Stimulated activated effector memory CD8-positive, alpha-beta T cell treated with anti-CD3 and anti-CD28 coated beads, Interleukin-12 subunit alpha, Interleukin-12 subunit beta, amount 100 ng/mL, for 72 hours (primary cell): ENCODE data around the gene WDR45B.
A peak's percentile ranks its signal among the peaks of the same experiment; 100 is the strongest.

Experiments used
- ATAC-seq: fragments of 150-1000 bp; cut with Tn5 transposase; 2 replicates; pipeline ENCODE4 v1.10.0; 2021
- DNase-seq, 2 donors: peaks; one replicate each; pipeline ENCODE4 v3.0.0; 2021 to 2022; ENCODE audit warnings: low spot score in 2 of 2
- H3K27ac Mint-ChIP-seq: one replicate; pipeline ENCODE4 v1.8.0; 2022; ENCODE audit warnings: mild to moderate bottlenecking, mixed read lengths
- H3K36me3 Mint-ChIP-seq: one replicate; pipeline ENCODE4 v1.8.0; 2022; ENCODE audit warnings: mild to moderate bottlenecking, mixed read lengths
- H3K4me1 Mint-ChIP-seq: one replicate; pipeline ENCODE4 v1.8.0; 2022; ENCODE audit warnings: mixed read lengths
- H3K4me3 Mint-ChIP-seq: one replicate; pipeline ENCODE4 v1.8.0; 2022; ENCODE audit warnings: mild to moderate bottlenecking, mixed read lengths
- H3K9me3 Mint-ChIP-seq: one replicate; pipeline ENCODE4 v1.8.0; 2022; ENCODE audit warnings: mixed read lengths

Gene WDR45B

DNA sequence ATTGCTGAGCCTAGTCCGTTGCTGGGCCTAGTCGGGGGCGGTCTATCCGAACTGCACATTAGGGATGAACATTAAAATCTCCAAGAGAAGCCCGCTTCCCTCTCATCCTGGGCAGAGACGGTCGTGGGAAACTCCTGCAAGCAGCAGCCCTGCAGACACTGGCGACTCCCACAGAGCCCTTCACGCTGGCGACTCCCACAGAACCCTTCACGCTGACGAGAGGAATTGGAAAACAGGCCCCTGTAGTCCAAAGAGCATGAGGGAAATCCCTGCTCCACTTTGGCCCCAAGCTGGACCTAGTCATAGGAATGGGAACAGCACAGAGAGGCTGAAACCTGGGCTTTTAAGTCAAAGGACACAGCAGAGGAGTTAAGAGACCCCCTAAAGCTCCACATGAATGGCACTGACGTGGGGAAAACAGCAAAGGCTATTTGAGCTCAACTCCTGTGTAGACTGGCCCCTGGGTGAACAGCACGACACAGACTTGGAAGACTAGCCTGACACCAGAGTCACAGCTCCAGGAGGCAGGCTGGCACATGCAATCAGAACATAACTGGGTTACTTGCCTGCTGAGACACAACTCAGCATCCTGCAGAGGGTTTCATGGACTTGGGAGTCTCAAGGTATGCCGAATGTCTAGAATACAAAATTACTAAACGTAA, 42.2 kb downstream of the WDR45B start:
- no peak for ATAC-seq
- Mint-ChIP-seq H3K27ac (no peak overlapping the region), H3K4me1 (peaks cover 14% of the 10 kb centered on the region), H3K9me3 (no peaks in the 10 kb centered on the region), H3K4me3 (no peak overlapping the region), H3K36me3 (peaks cover 98% of the 10 kb centered on the region)
- DNase-seq = no peak

DNA sequence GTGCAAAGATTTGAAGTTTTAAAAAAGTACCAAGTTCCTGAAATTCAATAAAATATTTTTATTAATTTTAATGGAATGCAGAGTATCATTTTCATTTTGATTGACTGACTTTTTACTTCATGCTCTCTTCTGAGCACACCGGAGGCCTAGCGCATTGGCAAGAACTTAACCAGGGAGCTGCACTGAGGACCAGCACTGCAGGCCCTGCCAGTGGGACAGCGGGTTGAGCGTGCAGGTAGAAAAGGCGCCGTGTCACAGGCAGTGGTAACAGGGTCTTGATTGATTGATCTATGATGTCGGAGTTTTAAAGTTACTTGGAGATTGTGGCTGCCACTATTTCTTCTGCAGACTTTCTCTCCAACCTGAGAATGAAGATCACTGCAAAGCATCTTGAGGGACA, 43.7 kb downstream of the WDR45B start:
- Mint-ChIP-seq H3K27ac (peak overlapping the region; percentile 75), H3K4me1 (peaks cover 14% of the 10 kb centered on the region), H3K9me3 (no peaks in the 10 kb centered on the region), H3K36me3 (peaks cover 98% of the 10 kb centered on the region), H3K4me3 (no peak overlapping the region)
- ATAC-seq = no peak
- DNase-seq = no peak

DNA sequence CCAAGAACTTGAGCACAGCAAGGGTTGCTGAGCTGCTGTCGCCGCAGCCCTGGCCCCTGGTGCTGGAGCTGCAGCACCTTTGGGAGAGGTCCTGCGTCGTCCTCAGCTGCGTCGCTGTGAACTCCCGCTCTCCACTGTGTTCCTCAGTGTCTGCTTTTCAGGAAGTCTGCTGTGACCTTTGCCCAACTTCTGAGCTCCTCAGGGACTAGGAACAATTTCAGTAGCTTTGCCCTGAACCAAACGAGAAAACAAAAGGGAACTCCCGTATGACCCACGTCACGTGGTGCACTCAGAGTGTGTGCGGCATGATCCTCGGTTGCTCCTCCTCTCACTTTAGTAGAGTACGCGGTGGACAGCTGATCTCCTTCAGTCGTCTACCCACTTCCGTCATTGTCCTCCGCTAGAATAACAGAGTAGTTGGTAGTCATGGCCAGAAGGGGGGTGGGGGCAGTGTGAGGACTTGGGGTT, 44.2 kb downstream of the WDR45B start:
- ATAC-seq = peak; percentile 68
- Mint-ChIP-seq H3K27ac (peak overlapping the region; percentile 75), H3K4me3 (no peak overlapping the region), H3K4me1 (peaks cover 14% of the 10 kb centered on the region), H3K9me3 (no peaks in the 10 kb centered on the region), H3K36me3 (peaks cover 98% of the 10 kb centered on the region)
- DNase-seq = no peak

DNA sequence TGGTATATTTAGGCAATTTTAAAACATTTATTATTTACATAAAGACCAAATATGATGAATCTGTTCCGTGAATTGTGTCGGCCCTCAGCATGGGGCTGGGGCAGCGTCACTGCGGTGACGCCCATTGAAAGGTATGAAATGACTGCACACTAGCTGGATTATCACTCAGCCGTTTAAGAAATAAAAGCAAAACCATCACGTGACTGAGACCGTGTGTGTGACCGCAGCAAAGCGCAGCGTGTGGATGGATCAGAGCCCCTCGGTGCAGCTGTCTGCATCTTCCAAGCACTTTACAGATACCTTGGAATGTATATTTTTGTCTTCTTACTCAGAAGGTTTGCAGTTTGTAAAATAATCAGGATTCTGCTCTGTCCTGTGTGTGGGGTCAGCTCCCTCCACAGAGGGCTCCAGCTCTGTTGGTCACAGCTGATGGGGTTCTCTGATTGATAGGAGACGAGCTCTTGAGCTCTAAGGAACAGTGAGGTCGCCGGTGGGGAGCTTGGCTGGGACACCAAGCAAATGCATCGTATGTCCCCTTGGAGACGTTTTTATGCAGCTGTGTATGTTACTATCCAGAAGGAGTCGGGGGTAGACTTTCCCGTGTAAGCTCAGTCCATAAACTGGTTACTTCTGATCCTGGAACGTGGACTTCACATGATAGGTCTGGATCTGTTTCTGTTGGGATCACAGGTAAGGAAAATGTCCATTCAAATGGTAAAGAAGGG, 45.1 kb downstream of the WDR45B start:
- peaks cover 95% of the 10 kb centered on the region for H3K36me3 Mint-ChIP-seq
- ATAC-seq (peak; percentile 67), DNase-seq (no peak)
- peaks cover 19% of the 10 kb centered on the region for H3K4me1 Mint-ChIP-seq
- H3K27ac Mint-ChIP-seq = peak overlapping the region; percentile 79
- no peaks in the 10 kb centered on the region for H3K9me3 Mint-ChIP-seq
- no peak overlapping the region for H3K4me3 Mint-ChIP-seq

DNA sequence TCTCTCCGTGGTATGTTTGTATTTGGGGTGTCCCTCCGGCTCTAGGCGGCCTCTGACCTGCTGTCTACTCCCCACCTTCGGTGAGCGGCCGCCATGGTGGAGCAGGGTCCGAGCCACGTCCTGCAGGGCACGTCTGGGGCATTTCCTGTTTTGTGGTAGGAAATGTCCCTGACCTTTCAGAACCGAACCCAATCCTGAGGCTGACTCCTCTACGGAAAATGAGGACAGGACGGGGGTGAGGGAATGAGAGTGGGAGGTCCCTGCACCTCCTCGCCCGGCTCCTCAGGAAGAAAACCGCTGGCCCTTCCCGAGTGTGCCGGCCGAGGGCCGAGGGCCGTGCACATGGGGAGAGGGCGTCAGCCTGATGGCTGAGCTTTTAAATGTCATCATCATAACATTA, 45.8 kb downstream of the WDR45B start:
- no peaks in the 10 kb centered on the region for H3K9me3 Mint-ChIP-seq
- H3K4me3 Mint-ChIP-seq = no peak overlapping the region
- DNase-seq = no peak
- ATAC-seq = no peak
- peak overlapping the region; percentile 79 for H3K27ac Mint-ChIP-seq
- peaks cover 95% of the 10 kb centered on the region for H3K36me3 Mint-ChIP-seq
- H3K4me1 Mint-ChIP-seq = peaks cover 21% of the 10 kb centered on the region

DNA sequence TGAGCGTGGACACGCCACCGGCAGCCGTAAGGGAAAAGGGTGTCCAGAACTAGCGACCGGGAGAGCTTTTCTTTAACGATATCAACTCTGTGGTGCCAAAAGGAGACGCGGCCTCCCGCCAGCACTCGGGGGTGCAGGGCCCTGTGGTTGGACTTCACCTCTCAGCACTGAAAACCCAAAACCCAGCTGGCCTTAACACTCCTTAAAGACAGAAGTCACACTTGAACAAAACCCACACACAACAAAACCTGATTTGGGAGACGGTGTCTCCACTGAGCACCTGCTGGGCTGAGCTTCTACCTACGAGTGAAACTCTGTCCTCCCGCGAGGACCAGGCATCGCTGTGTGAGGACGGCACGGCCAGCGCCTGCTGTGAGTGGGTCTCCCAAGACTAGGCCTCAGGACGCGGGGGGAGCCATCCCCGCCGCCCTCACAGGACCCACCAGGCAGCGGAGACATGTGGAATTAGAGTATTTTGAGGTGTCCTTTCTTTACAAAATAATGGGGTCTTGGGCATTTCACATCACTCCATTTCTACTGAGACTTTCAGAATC, 46.7 kb downstream of the WDR45B start:
- peaks cover 21% of the 10 kb centered on the region for H3K4me1 Mint-ChIP-seq
- H3K4me3 Mint-ChIP-seq = no peak overlapping the region
- no peak for ATAC-seq
- no peaks in the 10 kb centered on the region for H3K9me3 Mint-ChIP-seq
- H3K36me3 Mint-ChIP-seq = peaks cover 88% of the 10 kb centered on the region
- H3K27ac Mint-ChIP-seq = peak overlapping the region; percentile 79
- DNase-seq = no peak

DNA sequence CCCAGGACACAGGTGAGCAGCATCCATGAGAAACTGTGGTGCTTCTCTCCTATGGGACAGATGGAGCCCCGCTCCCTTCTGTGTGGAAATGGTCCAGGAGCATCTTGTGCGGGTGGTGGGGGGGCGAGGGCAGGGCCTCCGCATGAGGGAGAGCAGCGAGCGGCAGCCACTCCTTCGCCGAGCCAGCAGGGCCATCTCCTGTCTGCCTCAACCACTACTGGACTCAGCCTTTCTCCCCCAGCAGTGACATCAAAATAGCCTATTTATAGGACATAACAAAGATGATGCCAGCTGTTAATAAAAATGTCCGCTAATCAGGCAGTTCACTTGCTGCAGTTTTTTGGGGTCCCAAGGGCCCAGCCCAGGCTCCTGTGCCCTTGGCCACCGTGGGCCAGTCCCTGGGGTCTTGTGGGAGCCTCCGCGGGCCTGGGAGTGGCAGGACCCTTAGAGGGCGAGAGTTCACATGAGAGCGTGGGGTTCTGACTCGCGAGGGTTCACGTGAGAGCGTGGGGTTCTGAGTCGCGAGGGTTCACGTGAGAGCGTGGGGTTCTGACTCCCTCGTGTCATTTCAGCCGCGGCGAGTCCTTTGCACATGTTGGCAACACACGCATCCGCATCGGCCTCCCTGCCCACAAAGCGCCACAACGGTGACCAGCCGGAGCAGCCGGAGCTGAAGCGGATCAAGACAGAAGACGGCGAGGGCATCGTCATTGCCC, 47.4 kb downstream of the WDR45B start:
- Mint-ChIP-seq H3K4me3 (no peak overlapping the region), H3K27ac (no peak overlapping the region), H3K9me3 (no peaks in the 10 kb centered on the region), H3K36me3 (peaks cover 83% of the 10 kb centered on the region), H3K4me1 (peaks cover 21% of the 10 kb centered on the region)
- no peak for DNase-seq
- no peak for ATAC-seq

DNA sequence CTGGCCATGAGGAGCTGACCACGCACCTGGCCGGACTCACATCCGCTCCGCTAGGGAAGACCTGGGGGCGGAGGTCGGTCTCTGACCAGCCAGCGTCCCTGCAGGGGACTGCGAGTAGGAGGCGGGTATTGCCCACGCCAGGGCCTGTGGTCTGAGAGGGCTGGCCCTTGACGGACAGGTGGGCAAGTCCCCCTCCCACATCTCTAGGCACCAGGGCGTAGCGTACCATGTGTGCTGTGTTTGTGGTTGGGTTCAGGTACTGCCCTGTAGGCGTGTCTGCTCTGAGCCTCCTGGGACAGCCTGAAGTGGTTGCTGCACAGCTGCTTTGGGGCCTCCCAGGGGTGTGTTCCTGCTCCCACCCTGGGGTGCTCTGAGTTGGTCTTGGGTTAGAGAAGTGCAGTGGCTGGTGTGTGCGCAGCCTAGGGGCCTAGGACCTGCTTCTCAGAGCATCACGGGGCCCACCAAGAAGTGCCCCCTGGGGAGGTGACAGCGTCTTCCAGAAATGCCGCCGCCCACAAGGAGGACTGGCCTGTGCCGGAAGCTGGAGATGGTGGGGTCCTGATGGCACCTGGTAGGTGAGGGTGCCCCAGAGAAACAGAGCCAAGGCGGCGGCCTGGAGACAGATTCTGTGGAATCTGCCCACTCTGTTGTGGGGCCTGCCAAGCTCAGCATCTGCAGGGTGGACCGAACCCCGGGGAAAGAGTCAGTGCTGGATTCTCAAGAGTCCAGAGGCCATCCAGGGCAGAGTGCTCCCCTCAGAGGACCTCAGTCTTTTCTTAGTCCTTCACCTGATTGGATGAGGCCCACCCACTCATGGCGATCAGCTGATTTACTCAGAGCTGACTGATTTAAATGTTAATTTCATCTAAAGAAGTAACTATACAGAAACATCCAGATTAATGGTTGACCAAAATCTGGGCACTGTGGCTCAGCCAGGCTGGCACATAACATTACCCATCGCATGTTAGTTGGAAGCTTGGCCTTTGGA, 48.3 kb downstream of the WDR45B start:
- Mint-ChIP-seq H3K4me1 (peaks cover 21% of the 10 kb centered on the region), H3K27ac (peak overlapping the region; percentile 17), H3K9me3 (no peaks in the 10 kb centered on the region), H3K36me3 (peaks cover 80% of the 10 kb centered on the region), H3K4me3 (no peak overlapping the region)
- ATAC-seq = no peak
- DNase-seq = no peak

DNA sequence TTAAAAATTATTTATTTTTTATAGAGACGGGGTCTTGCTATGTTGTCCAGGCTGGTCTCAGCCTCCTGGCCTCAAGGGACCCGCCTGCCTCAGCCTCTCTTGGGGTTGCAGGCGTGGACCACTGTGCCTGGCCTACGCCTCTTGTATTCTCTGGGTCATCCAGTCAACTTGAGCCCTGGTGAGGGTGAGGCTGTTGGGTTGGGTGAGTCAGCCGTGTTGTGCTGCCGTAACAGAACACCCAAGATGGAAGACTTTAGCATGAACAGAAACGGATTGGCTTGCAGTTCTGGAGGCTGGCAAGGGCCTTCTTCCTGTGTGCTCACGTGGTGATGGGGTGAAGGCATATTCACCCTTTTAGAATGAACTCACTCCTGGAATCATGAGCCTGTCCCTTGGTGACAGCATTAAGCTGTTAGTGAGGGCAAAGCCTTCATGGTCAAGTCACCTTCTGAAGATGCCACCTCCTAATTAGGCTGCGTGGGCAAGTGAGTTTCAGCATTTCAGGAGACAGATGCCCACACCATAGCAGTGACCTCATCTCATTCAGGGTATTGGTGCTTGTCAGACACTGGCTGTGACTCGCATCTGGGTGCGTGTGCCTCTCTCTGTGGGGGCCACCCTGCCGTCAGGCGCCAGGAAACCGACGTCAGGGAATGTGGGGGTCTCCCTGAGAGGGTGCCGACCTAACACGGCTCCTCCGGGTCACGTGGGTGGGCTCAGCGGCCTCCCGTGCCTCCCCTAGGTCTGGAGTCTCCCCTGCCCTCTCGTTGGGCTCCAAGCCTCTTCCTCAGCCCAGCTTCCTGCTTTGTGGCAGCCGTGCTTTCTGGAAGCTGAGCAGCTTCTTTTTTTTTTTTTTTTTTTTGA, 49.8 kb downstream of the WDR45B start:
- peaks cover 26% of the 10 kb centered on the region for H3K4me1 Mint-ChIP-seq
- ATAC-seq (peak; percentile 78), DNase-seq (no peak)
- no peaks in the 10 kb centered on the region for H3K9me3 Mint-ChIP-seq
- peak overlapping the region; percentile 17 for H3K27ac Mint-ChIP-seq
- no peak overlapping the region for H3K4me3 Mint-ChIP-seq
- H3K36me3 Mint-ChIP-seq = peaks cover 79% of the 10 kb centered on the region

DNA sequence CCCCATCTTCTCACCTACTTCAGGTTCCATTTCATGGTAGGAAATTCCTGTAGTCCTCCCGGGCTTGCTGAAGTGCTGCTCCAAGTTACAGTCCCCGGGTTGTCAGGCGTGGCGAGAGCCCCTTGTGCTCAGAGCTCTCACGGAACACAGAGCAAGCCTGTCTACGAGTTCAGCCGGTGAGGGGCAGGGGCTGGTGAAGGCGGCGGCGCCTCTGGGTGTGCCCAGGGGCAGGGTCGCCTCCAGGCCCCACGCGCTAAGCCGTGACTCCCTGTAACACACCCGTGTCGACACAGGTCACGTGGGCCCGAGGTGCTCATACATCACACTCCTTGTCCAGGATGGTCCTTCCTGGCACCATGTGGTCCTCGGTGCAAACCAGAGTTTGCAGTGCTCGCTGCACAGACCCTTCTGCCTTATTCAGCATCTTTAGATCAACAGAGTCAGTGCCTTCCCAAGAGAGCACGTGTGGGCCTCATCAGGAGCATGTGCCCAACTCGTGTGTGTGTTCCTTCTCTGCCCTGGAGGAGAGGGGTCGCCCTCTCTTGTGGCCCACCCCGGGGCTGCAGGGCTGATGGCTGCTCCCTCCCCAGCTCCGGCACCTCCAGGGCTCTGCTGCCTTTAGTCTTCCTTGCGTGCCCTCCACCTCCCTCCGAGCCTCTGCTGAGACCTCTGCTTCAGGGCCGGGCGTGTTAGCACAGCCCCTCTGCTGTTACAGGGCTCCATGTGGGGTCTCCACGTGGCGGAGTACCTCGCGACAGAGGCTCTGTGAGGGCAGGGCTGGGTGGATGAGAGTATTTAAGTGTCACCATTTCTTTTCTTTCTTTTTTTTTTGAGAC, 51.2 kb downstream of the WDR45B start:
- Mint-ChIP-seq H3K4me1 (peaks cover 35% of the 10 kb centered on the region), H3K27ac (no peak overlapping the region), H3K4me3 (no peak overlapping the region), H3K9me3 (no peaks in the 10 kb centered on the region), H3K36me3 (peaks cover 70% of the 10 kb centered on the region)
- DNase-seq = no peak
- ATAC-seq = no peak

DNA sequence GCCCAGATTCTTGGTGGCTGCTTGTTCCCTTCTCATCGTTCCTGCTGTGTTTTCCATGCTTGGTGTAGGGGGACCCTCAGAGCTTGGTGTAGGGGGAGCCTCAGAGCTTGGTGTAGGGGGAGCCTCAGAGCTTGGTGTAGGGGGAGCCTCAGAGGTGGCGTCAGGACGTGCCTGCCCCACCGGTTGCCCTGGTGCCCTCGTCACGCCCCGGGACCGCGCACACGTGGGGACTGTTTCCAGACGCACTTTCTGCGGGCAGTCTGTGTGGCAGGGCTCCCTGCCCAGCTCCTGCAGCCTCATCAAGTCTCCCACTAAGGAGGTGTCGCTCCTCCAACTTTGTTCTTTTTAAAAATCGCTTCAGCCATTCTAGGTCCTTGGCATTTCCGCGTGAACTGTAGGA, 51.9 kb downstream of the WDR45B start:
- no peak for ATAC-seq
- Mint-ChIP-seq H3K27ac (no peak overlapping the region), H3K36me3 (peaks cover 62% of the 10 kb centered on the region)

DNA sequence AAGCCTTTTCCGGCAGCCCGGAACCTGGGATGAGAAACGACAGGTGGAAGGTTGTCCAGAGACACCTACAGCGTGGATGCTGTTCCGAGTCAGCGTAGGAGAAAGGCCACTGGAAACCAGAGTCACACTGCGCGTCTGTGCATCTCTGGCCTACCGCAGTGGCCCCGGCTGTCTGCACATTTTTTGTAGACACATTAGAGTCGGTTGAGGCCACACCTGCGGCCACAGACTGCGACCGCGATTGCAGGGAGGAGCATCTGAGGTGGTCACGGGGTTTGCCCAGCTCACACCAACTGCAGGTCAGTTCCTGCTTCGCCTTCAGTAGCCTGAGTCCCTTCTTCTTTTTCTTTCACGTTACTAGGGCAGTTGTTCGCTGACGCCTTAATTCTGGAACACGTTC, 52.4 kb downstream of the WDR45B start:
- H3K4me1 Mint-ChIP-seq = peaks cover 46% of the 10 kb centered on the region
- no peak for DNase-seq
- ATAC-seq = no peak
- no peak overlapping the region for H3K4me3 Mint-ChIP-seq
- no peaks in the 10 kb centered on the region for H3K9me3 Mint-ChIP-seq
- peaks cover 58% of the 10 kb centered on the region for H3K36me3 Mint-ChIP-seq
- H3K27ac Mint-ChIP-seq = peak overlapping the region; percentile 93

More for the DNA sequence above, 51.9 kb downstream of the WDR45B start:
- no peaks in the 10 kb centered on the region for H3K9me3 Mint-ChIP-seq
- no peak overlapping the region for H3K4me3 Mint-ChIP-seq
- no peak for DNase-seq
- peaks cover 42% of the 10 kb centered on the region for H3K4me1 Mint-ChIP-seq

DNA sequence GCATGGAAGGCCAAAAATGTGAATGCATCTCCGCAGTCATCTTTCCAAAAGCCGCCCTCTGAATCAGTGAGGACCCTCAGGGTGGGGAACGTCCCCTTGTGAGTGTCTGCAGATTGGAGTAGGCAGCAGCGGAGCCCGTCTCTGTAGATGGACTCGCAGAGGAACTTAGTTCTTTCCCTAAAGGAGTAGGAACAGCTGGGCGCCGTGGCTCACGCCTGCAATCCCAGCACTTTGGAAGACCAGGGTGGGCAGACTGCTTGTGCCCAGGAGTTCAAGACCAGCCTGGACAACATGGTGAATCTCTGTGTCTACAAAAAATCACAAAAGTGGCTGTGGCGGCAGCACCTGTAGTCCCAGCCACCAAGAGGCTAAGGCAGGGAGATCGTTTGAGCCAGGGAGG, 53.7 kb downstream of the WDR45B start:
- H3K9me3 Mint-ChIP-seq = no peaks in the 10 kb centered on the region
- peaks cover 50% of the 10 kb centered on the region for H3K4me1 Mint-ChIP-seq
- H3K4me3 Mint-ChIP-seq = peak overlapping the region; percentile 71
- peaks cover 57% of the 10 kb centered on the region for H3K36me3 Mint-ChIP-seq
- DNase-seq (no peak), ATAC-seq (no peak)
- H3K27ac Mint-ChIP-seq = peak overlapping the region; percentile 93
